Measurements from ENCODE around the gene RAD9A. TPM values are rescaled to one million over a fixed set of nuclear protein-coding genes. Genes with fewer than 3 reads are reported as not detected.
A peak's percentile ranks its signal among the peaks of the same experiment; 100 is the strongest.

The RAD9A gene
- 6.6 and 8.1 TPM in 2 replicates for total RNA-seq (2014; rRNA removed; shearing (Covaris generic))
- 9.4 and 12.6 TPM in 2 replicates for polyA plus RNA-seq (2015; cell fraction: cytosol; rRNA removed)
- 60.3 and 78.0 TPM in 2 replicates for polyA plus RNA-seq (2015; cell fraction: nucleus; rRNA removed)

GRCh38 chr11:67391304-67392182 lies at the start of gene RAD9A:
RAD9A (plus strand) TSS chr11:67391986; CDS start chr11:67392045, 59 bp downstream.
- in situ Hi-C loops (cut with HindIII; ENCODE audit: low pct_unique_long_range_greater_than_20kb, low sequenced_read_pairs) = no loop called here

GRCh38 chr11:67344264-67344663 lies 47.5 kb upstream of the RAD9A start:
- no peak for DNase-seq (ENCODE audit: low read depth, low spot score)
- in situ Hi-C loops (cut with HindIII; ENCODE audit: low pct_unique_long_range_greater_than_20kb, low sequenced_read_pairs) = no loop called here

More at GRCh38 chr11:67391304-67392182, at the start of gene RAD9A:
- peak; percentile 85 for DNase-seq (ENCODE audit: low read depth, low spot score)

GRCh38 chr11:67345247-67345919 lies 46.4 kb upstream of the RAD9A start:
- DNase-seq (ENCODE audit: low read depth, low spot score) = no peak
- in situ Hi-C loops (cut with HindIII; ENCODE audit: low pct_unique_long_range_greater_than_20kb, low sequenced_read_pairs) = no loop called here

- DNase-seq (ENCODE audit: low read depth, low spot score) = peak; percentile 44
- in situ Hi-C loops (cut with HindIII; ENCODE audit: low pct_unique_long_range_greater_than_20kb, low sequenced_read_pairs) = no loop called here
Measured at GRCh38 chr11:67345920-67346819, 45.6 kb upstream of the RAD9A start.

- no peak for DNase-seq (ENCODE audit: low read depth, low spot score)
- in situ Hi-C loops (cut with HindIII; ENCODE audit: low pct_unique_long_range_greater_than_20kb, low sequenced_read_pairs) = no loop called here
Measured at GRCh38 chr11:67347964-67348749, 43.6 kb upstream of the RAD9A start.

GRCh38 chr11:67349036-67349435 lies 42.8 kb upstream of the RAD9A start:
- in situ Hi-C loops (cut with HindIII; ENCODE audit: low pct_unique_long_range_greater_than_20kb, low sequenced_read_pairs) = no loop called here
- no peak for DNase-seq (ENCODE audit: low read depth, low spot score)

- in situ Hi-C loops (cut with HindIII; ENCODE audit: low pct_unique_long_range_greater_than_20kb, low sequenced_read_pairs) = no loop called here
- DNase-seq (ENCODE audit: low read depth, low spot score) = no peak
Measured at GRCh38 chr11:67349457-67349856, 42.3 kb upstream of the RAD9A start.

- in situ Hi-C loops (cut with HindIII; ENCODE audit: low pct_unique_long_range_greater_than_20kb, low sequenced_read_pairs) = no loop called here
- DNase-seq (ENCODE audit: low read depth, low spot score) = no peak
Measured at GRCh38 chr11:67349928-67350465, 41.8 kb upstream of the RAD9A start.

GRCh38 chr11:67351275-67352005 lies 40.3 kb upstream of the RAD9A start:
- peak; percentile 70 for DNase-seq (ENCODE audit: low read depth, low spot score)
- in situ Hi-C loops (cut with HindIII; ENCODE audit: low pct_unique_long_range_greater_than_20kb, low sequenced_read_pairs) = no loop called here

GRCh38 chr11:67352546-67353316 lies 39.1 kb upstream of the RAD9A start:
- DNase-seq (ENCODE audit: low read depth, low spot score) = no peak
- in situ Hi-C loops (cut with HindIII; ENCODE audit: low pct_unique_long_range_greater_than_20kb, low sequenced_read_pairs) = no loop called here

GRCh38 chr11:67353317-67354074 lies 38.3 kb upstream of the RAD9A start, which contains the start of gene POLD4:
POLD4 (minus strand) TSS chr11:67353546; CDS start chr11:67353399, 147 bp downstream.
- peak; percentile 87 for DNase-seq (ENCODE audit: low read depth, low spot score)
- in situ Hi-C loops (cut with HindIII; ENCODE audit: low pct_unique_long_range_greater_than_20kb, low sequenced_read_pairs) = no loop called here

GRCh38 chr11:67354075-67355022 lies 37.4 kb upstream of the RAD9A start:
- in situ Hi-C loops (cut with HindIII; ENCODE audit: low pct_unique_long_range_greater_than_20kb, low sequenced_read_pairs) = no loop called here
- DNase-seq (ENCODE audit: low read depth, low spot score) = no peak

GRCh38 chr11:67355023-67355793 lies 36.6 kb upstream of the RAD9A start:
- no peak for DNase-seq (ENCODE audit: low read depth, low spot score)
- in situ Hi-C loops (cut with HindIII; ENCODE audit: low pct_unique_long_range_greater_than_20kb, low sequenced_read_pairs) = no loop called here
